HL-60 (cell line): ENCODE data around the gene DDX39A.

ENCODE experiments used
- DNase-seq, 2 experiments: peaks; one replicate each; pipeline ENCODE4 v3.0.0-alpha.2; 2010 to 2020; ENCODE audit warnings: low read depth in 1 of 2, low spot score in 1 of 2
- H3K27ac ChIP-seq: fragments of 250-450 bp; sonication (Bioruptor Pico); replicated peaks from 2 replicates; pipeline ENCODE4 v1.5.1; 2020; ENCODE audit warnings: mild to moderate bottlenecking, moderate library complexity
- H3K27me3 ChIP-seq: fragments of 250-450 bp; sonication (Bioruptor Pico); 2 replicates; pipeline ENCODE4 v1.5.1; 2021; ENCODE audit warnings: mild to moderate bottlenecking, moderate library complexity; ENCODE audit not compliant: insufficient read depth, poor library complexity, severe bottlenecking
- H3K4me3 ChIP-seq: replicated peaks from 2 replicates; pipeline ENCODE4 v1.5.1; 2011; ENCODE audit warnings: mild to moderate bottlenecking, control low read depth, low read length; ENCODE audit not compliant: insufficient read depth
- CTCF ChIP-seq: IDR thresholded peaks from one replicate; pipeline ENCODE4 v1.5.1; 2011; ENCODE audit warnings: low read length, control low read depth, inconsistent platforms; ENCODE audit not compliant: insufficient read depth
- GABPA ChIP-seq: IDR thresholded peaks from 2 replicates; pipeline ENCODE4 v1.6.1; 2012; ENCODE audit warnings: low read depth
- POLR2AphosphoS5 ChIP-seq: IDR thresholded peaks from 2 replicates; pipeline ENCODE4 v1.6.1; 2012; ENCODE audit warnings: low read depth
- REST ChIP-seq: IDR thresholded peaks from 2 replicates; pipeline ENCODE4 v1.6.1; 2012; ENCODE audit warnings: low read depth; ENCODE audit not compliant: insufficient replicate concordance
- SPI1 ChIP-seq: IDR thresholded peaks from 2 replicates; pipeline ENCODE4 v1.6.1; 2012; ENCODE audit warnings: low read depth, mild to moderate bottlenecking, borderline replicate concordance

DDX39A gene

GRCh38 chr19:14379294-14380065 lies 39.7 kb downstream of the DDX39A start:
- TF ChIP-seq POLR2AphosphoS5 (no peak), SPI1 (no peak), REST (no peak), CTCF (no peak), GABPA (no peak)
- no peak for DNase-seq
- Histone ChIP-seq H3K4me3 (no peak overlapping the region), H3K27ac (peak overlapping the region; percentile 98; the same call in 1 of the 2 replicates), H3K27me3 (no peaks in the 10 kb centered on the region)

GRCh38 chr19:14378890-14379289 lies 40.3 kb downstream of the DDX39A start:
- TF ChIP-seq GABPA = no peak
- TF ChIP-seq POLR2AphosphoS5 = no peak
- TF ChIP-seq SPI1 = no peak
- TF ChIP-seq REST = no peak
- TF ChIP-seq CTCF = no peak
- no peak for DNase-seq
- Histone ChIP-seq H3K27ac (no peak overlapping the region), H3K4me3 (no peak overlapping the region), H3K27me3 (no peaks in the 10 kb centered on the region)

- DNase-seq = no peak
- no peak for TF ChIP-seq CTCF
- no peak for TF ChIP-seq GABPA
- no peak for TF ChIP-seq REST
- no peak for TF ChIP-seq POLR2AphosphoS5
- TF ChIP-seq SPI1 = no peak
- H3K27me3 ChIP-seq = no peaks in the 10 kb centered on the region
- no peak overlapping the region for H3K4me3 ChIP-seq
- no peak overlapping the region for H3K27ac ChIP-seq
Measured at GRCh38 chr19:14377883-14378328, 41.2 kb downstream of the DDX39A start.
